ENCODE measurements around the gene SLC22A3. TPM values are rescaled to one million over a fixed set of nuclear protein-coding genes. Genes with fewer than 3 reads are reported as not detected.
A peak's percentile ranks its signal among the peaks of the same experiment; 100 is the strongest.

SLC22A3 gene
- total and polyA plus RNA-seq, 2 donors from 2014 or later, result 6.4 to 7.4 TPM

- no peak for TF ChIP-seq CTCF (IDR thresholded peaks at IDR 0.05; ENCODE audit: borderline replicate concordance, extremely low read depth, insufficient read depth)
- no peaks in the 10 kb centered on the region for H3K36me3 ChIP-seq (ENCODE audit: control insufficient read depth in 2 of 3, insufficient read depth in 3 of 3, low read length in 3 of 3)
- DNase-seq (peak in 1 of 5 donors; percentile 9), FAIRE-seq (no peak)
- no peaks in the 10 kb centered on the region for H3K27me3 ChIP-seq (ENCODE audit: control insufficient read depth, insufficient read depth, low read length)
- no peak overlapping the region for H3K4me3 ChIP-seq (ENCODE audit: low read length in 3 of 3)
- no peak overlapping the region for H3K9ac ChIP-seq (ENCODE audit: low read length in 3 of 3)
- intact Hi-C loops (cut with DNase I), result no loop called here
- H3K27ac ChIP-seq (ENCODE audit: low read depth in 2 of 2, low read length in 2 of 2), result no peak overlapping the region
- H3K9me3 ChIP-seq (ENCODE audit: control insufficient read depth in 2 of 3, insufficient read depth in 1 of 3, low read length in 3 of 3), result no peaks in the 10 kb centered on the region
- no peaks in the 10 kb centered on the region for H3K4me1 ChIP-seq (ENCODE audit: control insufficient read depth in 2 of 3, insufficient read depth in 2 of 3, low read depth in 1 of 3, low read length in 3 of 3)
These were observed 19.7 kb upstream of the SLC22A3 start for GRCh38 chr6:160328447-160328846.

GRCh38 chr6:160329188-160329587 is 19.0 kb upstream of the SLC22A3 start:
- FAIRE-seq, result no peak
- intact Hi-C loops (cut with DNase I), result no loop called here
- no peak for TF ChIP-seq CTCF (IDR thresholded peaks at IDR 0.05; ENCODE audit: borderline replicate concordance, extremely low read depth, insufficient read depth)
- no peak overlapping the region for H3K4me3 ChIP-seq (ENCODE audit: low read length in 3 of 3)
- no peaks in the 10 kb centered on the region for H3K27me3 ChIP-seq (ENCODE audit: control insufficient read depth, insufficient read depth, low read length)
- H3K27ac ChIP-seq (ENCODE audit: low read depth in 2 of 2, low read length in 2 of 2), result peak overlapping the region; percentile 13 to 34
- H3K9ac ChIP-seq (ENCODE audit: low read length in 3 of 3), result no peak overlapping the region
- no peaks in the 10 kb centered on the region for H3K36me3 ChIP-seq (ENCODE audit: control insufficient read depth in 2 of 3, insufficient read depth in 3 of 3, low read length in 3 of 3)
- H3K4me1 ChIP-seq (ENCODE audit: control insufficient read depth in 2 of 3, insufficient read depth in 2 of 3, low read depth in 1 of 3, low read length in 3 of 3), result no peaks in the 10 kb centered on the region
- H3K9me3 ChIP-seq (ENCODE audit: control insufficient read depth in 2 of 3, insufficient read depth in 1 of 3, low read length in 3 of 3), result no peaks in the 10 kb centered on the region
- no peak for DNase-seq

GRCh38 chr6:160330619-160331018 is 17.6 kb upstream of the SLC22A3 start:
- intact Hi-C loops (cut with DNase I), result no loop called here
- peak in 2 of 5 donors; percentile 21 to 27 for DNase-seq
- Histone ChIP-seq H3K36me3 (ENCODE audit: control insufficient read depth in 2 of 3, insufficient read depth in 3 of 3, low read length in 3 of 3) (no peaks in the 10 kb centered on the region), H3K4me3 (ENCODE audit: low read length in 3 of 3) (no peak overlapping the region), H3K4me1 (ENCODE audit: control insufficient read depth in 2 of 3, insufficient read depth in 2 of 3, low read depth in 1 of 3, low read length in 3 of 3) (no peaks in the 10 kb centered on the region), H3K27ac (ENCODE audit: low read depth in 2 of 2, low read length in 2 of 2) (no peak overlapping the region), H3K9me3 (ENCODE audit: control insufficient read depth in 2 of 3, insufficient read depth in 1 of 3, low read length in 3 of 3) (no peaks in the 10 kb centered on the region), H3K9ac (ENCODE audit: low read length in 3 of 3) (no peak overlapping the region), H3K27me3 (ENCODE audit: control insufficient read depth, insufficient read depth, low read length) (no peaks in the 10 kb centered on the region)
- FAIRE-seq, result no peak
- TF ChIP-seq CTCF (IDR thresholded peaks at IDR 0.05; ENCODE audit: borderline replicate concordance, extremely low read depth, insufficient read depth), result no peak

GRCh38 chr6:160331204-160331603 is 17.0 kb upstream of the SLC22A3 start:
- DNase-seq (no peak), FAIRE-seq (no peak)
- Histone ChIP-seq H3K36me3 (ENCODE audit: control insufficient read depth in 2 of 3, insufficient read depth in 3 of 3, low read length in 3 of 3) (no peaks in the 10 kb centered on the region), H3K27me3 (ENCODE audit: control insufficient read depth, insufficient read depth, low read length) (no peaks in the 10 kb centered on the region), H3K9ac (ENCODE audit: low read length in 3 of 3) (no peak overlapping the region), H3K4me1 (ENCODE audit: control insufficient read depth in 2 of 3, insufficient read depth in 2 of 3, low read depth in 1 of 3, low read length in 3 of 3) (no peaks in the 10 kb centered on the region), H3K4me3 (ENCODE audit: low read length in 3 of 3) (no peak overlapping the region), H3K27ac (ENCODE audit: low read depth in 2 of 2, low read length in 2 of 2) (no peak overlapping the region), H3K9me3 (ENCODE audit: control insufficient read depth in 2 of 3, insufficient read depth in 1 of 3, low read length in 3 of 3) (no peaks in the 10 kb centered on the region)
- TF ChIP-seq CTCF (IDR thresholded peaks at IDR 0.05; ENCODE audit: borderline replicate concordance, extremely low read depth, insufficient read depth), result no peak
- intact Hi-C loops (cut with DNase I), result no loop called here
